Posterior vena cava (tissue), 2 donors: ENCODE results near the gene PEX11A. TPM values are rescaled to one million over a fixed set of nuclear protein-coding genes. Genes with fewer than 3 reads are reported as not detected.

Source experiments
- DNase-seq: peaks from one replicate; pipeline ENCODE4 v3.0.0-alpha.2; 2020; ENCODE audit warnings: low spot score
- intact Hi-C, 2 donors: fragments of 100-400 bp; cut with DNase I; formaldehyde crosslinking; loops; one replicate each; pipeline versions ENCODE4 v1.14.1 to v1.14.2; 2022 to 2023
- total RNA-seq, 2 donors: library from RNA; stranded (reverse); fragmentation: NEBNext Ultra II Directional; extraction: Animal tissue kit (Norgen Biotek cat#: 25700); gene quantifications; one replicate each; pipeline ENCODE4 v1.2.1, GENCODE V29; 2021
- donor health status: DM: yes; HTN: yes; CAD: no.
- donor health status: DM: yes; HTN: yes; CAD: no.

PEX11A gene
- total RNA-seq, 2 donors from 2014 or later: 4.9 to 7.1 TPM

GRCh38 chr15:89662893-89663626 is 27.5 kb downstream of the PEX11A start:
- peak; percentile 91 for DNase-seq
- intact Hi-C loops: no loop called here

- no peak for DNase-seq
- intact Hi-C loops: no loop called here
Measured at GRCh38 chr15:89660556-89660955, 30.0 kb downstream of the PEX11A start.

- intact Hi-C loops: no loop called here
- no peak for DNase-seq
Measured at GRCh38 chr15:89659295-89659694, 31.3 kb downstream of the PEX11A start.

- intact Hi-C loops: no loop called here
- DNase-seq: no peak
Measured at GRCh38 chr15:89657686-89658200, 32.8 kb downstream of the PEX11A start.

GRCh38 chr15:89656116-89656815 is 34.3 kb downstream of the PEX11A start:
- DNase-seq: no peak
- intact Hi-C loops: no loop called here

GRCh38 chr15:89654847-89655805 is 35.4 kb downstream of the PEX11A start, which contains the start of gene KIF7:
Gene KIF7 (minus strand): TSS chr15:89655467. CDS start chr15:89652930, 2,537 bp downstream.
- DNase-seq: no peak
- intact Hi-C loops: no loop called here

GRCh38 chr15:89654301-89654761 is 36.2 kb downstream of the PEX11A start:
- DNase-seq: no peak
- intact Hi-C loops: no loop called here

GRCh38 chr15:89653578-89653977 is 37.0 kb downstream of the PEX11A start:
- DNase-seq: no peak
- intact Hi-C loops: no loop called here

GRCh38 chr15:89652666-89653065 is 37.9 kb downstream of the PEX11A start:
- intact Hi-C loops: no loop called here
- no peak for DNase-seq

GRCh38 chr15:89652131-89652530 is 38.4 kb downstream of the PEX11A start:
- no peak for DNase-seq
- intact Hi-C loops: no loop called here

- no peak for DNase-seq
- intact Hi-C loops: loop anchor here in 1 of 2 donors (5.0 to 10.0 kb wide), 3 partner anchors 43 to 98 kb away; partner anchors contain the start of genes PEX11A and WDR93
Measured at GRCh38 chr15:89649716-89650115, 40.8 kb downstream of the PEX11A start.

GRCh38 chr15:89649013-89649625 is 41.4 kb downstream of the PEX11A start:
- intact Hi-C loops: loop anchor here in 1 of 2 donors (5.0 to 10.0 kb wide), 3 partner anchors 43 to 98 kb away; partner anchors contain the start of genes PEX11A and WDR93
- no peak for DNase-seq

- no peak for DNase-seq
- intact Hi-C loops: loop anchor here in 1 of 2 donors (5.0 to 10.0 kb wide), 3 partner anchors 44 to 99 kb away; partner anchors contain the start of genes PEX11A and WDR93
Measured at GRCh38 chr15:89648106-89649012, 42.2 kb downstream of the PEX11A start.

GRCh38 chr15:89647191-89647851 is 43.2 kb downstream of the PEX11A start:
- intact Hi-C loops: loop anchor here in 1 of 2 donors (5.0 to 10.0 kb wide), 3 partner anchors 45 to 100 kb away; partner anchors contain the start of genes PEX11A and WDR93
- peak; percentile 94 for DNase-seq

- DNase-seq: no peak
- intact Hi-C loops: loop anchor here in 1 of 2 donors (5.0 to 10.0 kb wide), 3 partner anchors 46 to 101 kb away; partner anchors contain the start of genes PEX11A and WDR93
Measured at GRCh38 chr15:89646416-89647141, 44.0 kb downstream of the PEX11A start.

- no peak for DNase-seq
- intact Hi-C loops: loop anchor here in 1 of 2 donors (5.0 to 10.0 kb wide), 3 partner anchors 47 to 102 kb away; partner anchors contain the start of genes PEX11A and WDR93
Measured at GRCh38 chr15:89645680-89646079, 44.9 kb downstream of the PEX11A start.
